GM23248 (cell line): ENCODE measurements around the gene CRTC3. TPM values are rescaled to one million over a fixed set of nuclear protein-coding genes. Genes with fewer than 3 reads are reported as not detected.
A peak's percentile ranks its signal among the peaks of the same experiment; 100 is the strongest.

Experiments used
- DNase-seq: peaks from one replicate; pipeline ENCODE4 v3.0.0-alpha.2; 2015
- H2AFZ ChIP-seq: fragments of 200-600 bp; sonication (generic); 2 replicates; pipeline ENCODE4 v1.6.1; 2016; ENCODE audit warnings: antibody characterized with exemption
- H3F3A ChIP-seq: fragments of 200-600 bp; sonication (generic); 2 replicates; pipeline ENCODE4 v1.6.1; 2016; ENCODE audit warnings: mild to moderate bottlenecking, antibody characterized with exemption, mixed run types; ENCODE audit not compliant: insufficient read depth
- H3K27ac ChIP-seq: fragments of 200-600 bp; sonication (generic); 2 replicates; pipeline ENCODE4 v1.5.1; 2016; ENCODE audit warnings: mild to moderate bottlenecking
- H3K27me3 ChIP-seq: fragments of 200-600 bp; sonication (generic); replicated peaks from 2 replicates; pipeline ENCODE4 v1.6.1; 2016; ENCODE audit warnings: mild to moderate bottlenecking; ENCODE audit not compliant: insufficient read depth
- H3K36me3 ChIP-seq: fragments of 200-600 bp; sonication (generic); 2 replicates; pipeline ENCODE4 v1.6.1; 2016; ENCODE audit warnings: low read depth, mild to moderate bottlenecking
- H3K4me1 ChIP-seq: fragments of 200-600 bp; sonication (generic); 2 replicates; pipeline ENCODE4 v1.6.1; 2016; ENCODE audit warnings: mild to moderate bottlenecking; ENCODE audit not compliant: insufficient read depth
- H3K4me2 ChIP-seq: fragments of 200-600 bp; sonication (generic); one replicate; pipeline ENCODE4 v1.6.1; 2016; ENCODE audit warnings: mild to moderate bottlenecking; ENCODE audit not compliant: unreplicated experiment
- H3K4me3 ChIP-seq: fragments of 200-600 bp; sonication (generic); 2 replicates; pipeline ENCODE4 v1.5.1; 2016; ENCODE audit warnings: mild to moderate bottlenecking
- H3K79me2 ChIP-seq: fragments of 200-600 bp; sonication (generic); 2 replicates; pipeline ENCODE4 v1.6.1; 2016; ENCODE audit warnings: mild to moderate bottlenecking; ENCODE audit not compliant: insufficient read depth
- H3K9ac ChIP-seq: fragments of 200-600 bp; sonication (generic); 2 replicates; pipeline ENCODE4 v1.6.1; 2016; ENCODE audit warnings: mild to moderate bottlenecking
- H3K9me2 ChIP-seq: fragments of 200-600 bp; sonication (generic); 2 replicates; pipeline ENCODE4 v1.6.1; 2016; ENCODE audit warnings: mixed run types, mild to moderate bottlenecking, moderate library complexity; ENCODE audit not compliant: insufficient read depth
- H3K9me3 ChIP-seq: fragments of 200-600 bp; sonication (generic); one replicate; pipeline ENCODE4 v1.6.1; 2017; ENCODE audit warnings: low read depth
- H4K20me1 ChIP-seq: fragments of 200-600 bp; sonication (generic); 2 replicates; pipeline ENCODE4 v1.6.0; 2016; ENCODE audit not compliant: insufficient read depth
- EZH2 ChIP-seq: fragments of 200-600 bp; sonication (generic); IDR thresholded peaks from 2 replicates; pipeline ENCODE4 v1.6.1; 2018; ENCODE audit warnings: antibody characterized with exemption, mild to moderate bottlenecking; ENCODE audit not compliant: insufficient read depth, poor library complexity, severe bottlenecking
- EZH2phosphoT487 ChIP-seq: fragments of 200-600 bp; sonication (generic); IDR thresholded peaks from 2 replicates; pipeline ENCODE4 v1.6.1; 2018; ENCODE audit warnings: antibody characterized with exemption, moderate library complexity, mild to moderate bottlenecking, low read depth; ENCODE audit not compliant: insufficient read depth
- WGBS, 2 experiments: methylation state at CpG; one replicate each; pipeline ENCODE4 v1.1.6; 2015 to 2017; ENCODE audit warnings: low lambda C conversion rate in 2 of 2, low coverage in 1 of 2; ENCODE audit errors: missing lambda C conversion rate in 2 of 2; 5-methylcytosine and 5-hydroxymethylcytosine counted together
- in situ Hi-C: fragments of 300-500 bp; cut with MboI; formaldehyde crosslinking; loops from 2 replicates; pipeline ENCODE4 v1.15.0; 2020
- polyA plus RNA-seq: library from polyadenylated mRNA; unstranded; fragments of >200 nt; fragmentation: Nextera tagmentation; extraction: Ambion mirVana; gene quantifications from 2 replicates; pipeline ENCODE4 v1.2.1, GENCODE V29; 2016
- total RNA-seq: library from RNA; depleted of rRNA; stranded (reverse); fragments of >200 nt; shearing (Covaris generic); gene quantifications from 2 replicates; pipeline ENCODE4 v1.2.3, GENCODE V29; 2014

The CRTC3 gene
- total and polyA plus RNA-seq, 2 experiments from 2014 or later = 18.1 to 18.6 TPM

DNA sequence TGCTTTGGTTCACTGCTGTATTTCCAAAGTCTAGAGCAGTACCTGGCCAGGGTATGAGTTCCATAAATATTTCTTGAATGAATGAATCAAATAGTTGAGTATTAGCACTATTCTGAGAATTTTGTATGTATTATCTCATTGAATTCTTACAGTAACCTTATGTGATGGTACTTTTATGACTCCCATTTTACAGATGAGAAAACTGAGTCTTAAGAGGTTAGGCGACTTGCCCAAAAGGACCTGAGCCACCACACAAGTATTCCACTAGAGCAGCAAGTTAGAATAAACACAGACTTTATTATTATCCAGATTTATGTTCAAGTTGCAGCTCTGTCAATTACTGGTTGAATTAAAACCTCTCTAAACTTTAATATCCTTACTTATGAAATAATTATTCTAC lies 29.4 kb downstream of the CRTC3 start:
- TF ChIP-seq EZH2phosphoT487 = no peak
- TF ChIP-seq EZH2 = no peak
- peaks cover 55% of the 10 kb centered on the region for H3K4me1 ChIP-seq
- no peaks in the 10 kb centered on the region for H4K20me1 ChIP-seq
- DNase-seq = no peak
- H3K36me3 ChIP-seq = no peaks in the 10 kb centered on the region
- peak overlapping the region; percentile 36 for H3K4me2 ChIP-seq
- peaks cover 66% of the 10 kb centered on the region for H3F3A ChIP-seq
- H2AFZ ChIP-seq = no peak overlapping the region
- no peak overlapping the region for H3K9ac ChIP-seq
- H3K79me2 ChIP-seq = peaks cover 67% of the 10 kb centered on the region
- H3K9me2 ChIP-seq = no peaks in the 10 kb centered on the region
- in situ Hi-C loops = no loop called here
- H3K9me3 ChIP-seq = no peaks in the 10 kb centered on the region
- no peaks in the 10 kb centered on the region for H3K27me3 ChIP-seq
- no peak overlapping the region for H3K4me3 ChIP-seq
- H3K27ac ChIP-seq = peak overlapping the region; percentile 91
- WGBS, 2 experiments = 98 to 100% methylated on average over 1 of the region's 1 CpG

DNA sequence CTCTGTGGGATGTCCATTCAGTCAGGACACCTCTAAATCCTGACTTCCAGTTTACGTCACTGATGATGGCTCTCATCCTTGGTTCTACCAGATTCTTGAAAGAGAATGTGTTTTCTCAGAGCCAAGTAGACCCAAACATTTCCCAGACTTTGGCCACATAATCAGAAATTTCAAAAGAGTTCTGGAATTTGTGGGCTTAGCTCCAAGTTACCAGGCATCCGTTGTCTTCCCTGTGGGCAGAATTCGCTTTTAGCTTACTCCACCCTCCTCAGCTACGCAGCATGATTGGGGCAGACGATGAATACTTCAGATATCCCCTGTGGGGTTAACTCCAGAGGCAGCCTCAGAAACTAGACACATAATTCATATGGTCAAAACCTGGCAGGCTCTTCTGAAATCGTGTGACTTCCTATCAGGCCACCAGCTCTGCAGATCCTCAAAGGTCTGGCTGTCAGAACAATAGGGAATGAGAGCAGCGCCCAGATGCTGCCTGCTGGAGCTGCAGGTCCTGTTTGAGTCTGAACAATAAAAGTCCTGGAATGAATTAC lies 30.6 kb downstream of the CRTC3 start:
- peak overlapping the region; percentile 61 for H3K9ac ChIP-seq
- peak; percentile 95 for DNase-seq
- H3K36me3 ChIP-seq = no peaks in the 10 kb centered on the region
- peak overlapping the region; percentile 91 for H3K27ac ChIP-seq
- WGBS, 2 experiments = 2 to 4% methylated on average over 7 of the region's 7 CpGs
- TF ChIP-seq EZH2phosphoT487 (no peak), EZH2 (no peak)
- peak overlapping the region; percentile 26 for H3K4me3 ChIP-seq
- H2AFZ ChIP-seq = no peak overlapping the region
- H3K9me3 ChIP-seq = no peaks in the 10 kb centered on the region
- H3K4me1 ChIP-seq = peaks cover 55% of the 10 kb centered on the region
- H4K20me1 ChIP-seq = no peaks in the 10 kb centered on the region
- peaks cover 66% of the 10 kb centered on the region for H3K79me2 ChIP-seq
- no peaks in the 10 kb centered on the region for H3K27me3 ChIP-seq
- H3K4me2 ChIP-seq = peak overlapping the region; percentile 36
- no peaks in the 10 kb centered on the region for H3K9me2 ChIP-seq
- in situ Hi-C loops = no loop called here
- H3F3A ChIP-seq = peaks cover 65% of the 10 kb centered on the region

GRCh38 chr15:90561344-90562244 lies 31.9 kb downstream of the CRTC3 start:
- H2AFZ ChIP-seq = no peak overlapping the region
- no peaks in the 10 kb centered on the region for H3K27me3 ChIP-seq
- H3K79me2 ChIP-seq = peaks cover 66% of the 10 kb centered on the region
- DNase-seq = peak; percentile 70
- H3K9me2 ChIP-seq = no peaks in the 10 kb centered on the region
- no peaks in the 10 kb centered on the region for H3K36me3 ChIP-seq
- H3K4me1 ChIP-seq = peaks cover 55% of the 10 kb centered on the region
- TF ChIP-seq EZH2 (no peak), EZH2phosphoT487 (no peak)
- in situ Hi-C loops = no loop called here
- peak overlapping the region; percentile 61 for H3K9ac ChIP-seq
- H3K4me3 ChIP-seq = no peak overlapping the region
- H3F3A ChIP-seq = peaks cover 65% of the 10 kb centered on the region
- H3K4me2 ChIP-seq = peak overlapping the region; percentile 36
- 34% methylated on average over 5 of the region's 5 CpGs for WGBS, 2 experiments
- H3K27ac ChIP-seq = peak overlapping the region; percentile 91
- no peaks in the 10 kb centered on the region for H3K9me3 ChIP-seq
- H4K20me1 ChIP-seq = no peaks in the 10 kb centered on the region

DNA sequence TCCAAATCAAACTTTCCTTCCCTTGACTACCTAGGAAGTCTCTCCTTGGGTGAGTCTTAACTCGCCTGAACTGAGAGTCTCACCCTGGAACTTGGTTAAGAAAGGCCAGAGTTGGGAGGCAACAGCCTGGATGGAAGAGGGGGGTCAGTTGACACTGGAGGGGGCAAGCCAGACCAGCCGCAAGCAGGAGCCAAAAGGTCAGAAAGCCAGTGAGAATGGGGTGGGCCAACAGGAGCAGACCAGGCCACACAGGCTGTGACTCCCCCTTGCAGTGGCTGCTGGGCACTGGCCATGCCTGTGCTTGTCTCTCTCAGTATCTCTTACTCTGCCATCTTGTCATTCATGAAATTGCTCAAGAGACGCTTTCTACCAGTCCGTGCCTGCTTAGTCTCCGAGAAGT lies 32.9 kb downstream of the CRTC3 start:
- Histone ChIP-seq H3F3A (peaks cover 59% of the 10 kb centered on the region), H3K27me3 (no peaks in the 10 kb centered on the region)

More for the DNA sequence above, 32.9 kb downstream of the CRTC3 start:
- Histone ChIP-seq H3K9me3 (no peaks in the 10 kb centered on the region), H2AFZ (no peak overlapping the region), H4K20me1 (no peaks in the 10 kb centered on the region), H3K4me2 (no peak overlapping the region), H3K79me2 (peaks cover 65% of the 10 kb centered on the region), H3K27ac (peak overlapping the region; percentile 91), H3K9ac (no peak overlapping the region), H3K9me2 (no peaks in the 10 kb centered on the region), H3K4me1 (peaks cover 47% of the 10 kb centered on the region), H3K4me3 (no peak overlapping the region), H3K36me3 (no peaks in the 10 kb centered on the region)
- 95 to 100% methylated on average over 5 of the region's 5 CpGs for WGBS, 2 experiments
- no peak for TF ChIP-seq EZH2
- no peak for TF ChIP-seq EZH2phosphoT487
- in situ Hi-C loops = no loop called here
- DNase-seq = no peak
